ENCODE results near the gene DNAL4. TPM values are rescaled to one million over a fixed set of nuclear protein-coding genes. Genes with fewer than 3 reads are reported as not detected.

Gene DNAL4
- total RNA-seq, 4 donors from 2014 or later = 5.8 to 14.3 (median 8.8) TPM

GRCh38 chr22:38831166-38831945 lies 37.4 kb upstream of the DNAL4 start:
- no peak for TF ChIP-seq CTCF (IDR thresholded peaks at IDR 0.05; ENCODE audit: low read depth)

- no peak for TF ChIP-seq CTCF (IDR thresholded peaks at IDR 0.05; ENCODE audit: low read depth)
These were observed 36.8 kb upstream of the DNAL4 start for GRCh38 chr22:38830845-38831108.

GRCh38 chr22:38830026-38830844 lies 36.3 kb upstream of the DNAL4 start:
- TF ChIP-seq CTCF (IDR thresholded peaks at IDR 0.05; ENCODE audit: low read depth) = no peak

GRCh38 chr22:38829485-38829884 lies 35.5 kb upstream of the DNAL4 start:
- no peak for TF ChIP-seq CTCF (IDR thresholded peaks at IDR 0.05; ENCODE audit: low read depth)

- no peak for TF ChIP-seq CTCF (IDR thresholded peaks at IDR 0.05; ENCODE audit: low read depth)
These were observed 34.8 kb upstream of the DNAL4 start for GRCh38 chr22:38828616-38829205.

GRCh38 chr22:38828191-38828590 lies 34.2 kb upstream of the DNAL4 start:
- TF ChIP-seq CTCF (IDR thresholded peaks at IDR 0.05; ENCODE audit: low read depth) = no peak

GRCh38 chr22:38827510-38827909 lies 33.6 kb upstream of the DNAL4 start:
- TF ChIP-seq CTCF (IDR thresholded peaks at IDR 0.05; ENCODE audit: low read depth) = no peak
